T-helper 17 cell (primary cell): ENCODE measurements around the gene NBPF11. TPM values are rescaled to one million over a fixed set of nuclear protein-coding genes. Genes with fewer than 3 reads are reported as not detected.
A peak's percentile ranks its signal among the peaks of the same experiment; 100 is the strongest.
"Not testable (repeated sequence)": the region's sequence is repeated elsewhere in the genome, so short reads cannot be mapped to it uniquely, and the experiment has no call there.

Source experiments
- ATAC-seq: fragments of 150-1000 bp; cut with Tn5 transposase; 2 replicates; pipeline ENCODE4 v1.10.0; 2021; ENCODE audit warnings: mild to moderate bottlenecking, moderate library complexity
- DNase-seq, 3 donors: peaks; one replicate each; pipeline versions ENCODE4 v3.0.0 to v3.0.0-alpha.2; 2020 to 2021
- H3K9me3 ChIP-seq: one replicate; pipeline ENCODE4 v1.7.0; 2013; ENCODE audit warnings: low read length, mild to moderate bottlenecking; ENCODE audit not compliant: control insufficient read depth, poor library complexity, severe bottlenecking
- H3K27ac Mint-ChIP-seq: one replicate; pipeline ENCODE4 v1.8.0; 2022; ENCODE audit warnings: mild to moderate bottlenecking, moderate library complexity, mixed read lengths
- H3K27me3 Mint-ChIP-seq: one replicate; pipeline ENCODE4 v1.8.0; 2022; ENCODE audit warnings: mixed read lengths
- H3K36me3 Mint-ChIP-seq: one replicate; pipeline ENCODE4 v1.8.0; 2022; ENCODE audit warnings: low read depth, mixed read lengths
- H3K4me1 Mint-ChIP-seq: one replicate; pipeline ENCODE4 v1.8.0; 2022; ENCODE audit warnings: mild to moderate bottlenecking, mixed read lengths
- H3K4me3 Mint-ChIP-seq: one replicate; pipeline ENCODE4 v1.8.0; 2022; ENCODE audit warnings: mild to moderate bottlenecking, moderate library complexity, mixed read lengths
- total RNA-seq, 4 donors: library from RNA in 2 of 4; stranded (reverse) in 2 of 4; gene quantifications; one replicate each; pipeline ENCODE4 v1.2.3 and lab custom pipeline; 2022 to 2026

NBPF11 gene
- total RNA-seq, 2 donors from 2014 or later: 19.1 to 21.3 TPM

DNA sequence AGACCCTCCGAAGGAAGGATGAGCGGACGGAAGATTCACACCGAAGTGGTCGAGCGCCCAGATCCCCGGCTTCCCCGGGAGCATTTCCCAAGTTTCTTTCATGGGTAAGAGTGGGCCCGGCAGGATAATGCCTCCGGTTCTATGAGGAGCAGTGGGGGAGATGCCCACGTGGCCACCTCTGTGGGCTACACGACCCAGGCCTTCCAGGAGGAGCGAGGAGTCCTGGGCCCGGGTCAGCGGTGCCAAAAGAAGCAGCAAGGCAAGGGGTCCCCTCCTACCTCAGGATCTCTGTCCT, 7.9 kb upstream of the NBPF11 start:
- Mint-ChIP-seq H3K36me3 (peaks cover 2% of the 10 kb centered on the region), H3K27me3 (peaks cover 49% of the 10 kb centered on the region), H3K4me1 (peaks cover 6% of the 10 kb centered on the region), H3K4me3 (no peak overlapping the region), H3K27ac (no peak overlapping the region)
- DNase-seq (no peak), ATAC-seq (no peak)
- no peaks in the 10 kb centered on the region for H3K9me3 ChIP-seq

DNA sequence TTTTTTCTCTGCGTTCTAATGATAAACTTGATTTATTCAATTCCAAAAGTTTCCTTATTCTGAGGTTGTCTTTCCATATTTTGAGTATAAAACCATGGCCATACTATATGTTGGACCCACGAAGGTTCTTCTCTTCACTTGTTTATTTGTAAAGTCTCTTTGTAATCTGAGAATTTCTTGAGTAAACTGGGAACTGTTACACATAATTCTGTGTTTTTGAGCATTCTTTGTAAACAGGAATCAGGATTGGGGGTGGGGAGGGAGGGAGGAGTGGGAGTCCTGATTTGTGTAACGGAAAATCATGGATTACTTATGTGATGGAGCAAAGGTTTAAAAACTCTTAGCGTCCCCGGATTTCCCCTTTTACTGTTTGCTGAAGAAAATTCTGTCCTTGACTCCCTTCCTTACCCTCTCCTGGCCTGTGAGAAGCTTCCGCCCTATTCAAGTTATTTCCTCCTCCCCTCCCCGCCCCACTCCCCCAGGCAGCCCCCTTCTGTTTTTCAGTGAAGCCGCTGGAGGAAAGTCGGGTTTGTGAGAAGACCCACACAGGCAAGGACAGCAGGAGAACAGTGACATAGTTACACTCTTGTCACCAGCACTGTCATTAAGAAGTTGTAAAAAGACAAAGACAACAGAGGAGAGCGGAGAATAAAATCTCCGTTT, 6.4 kb upstream of the NBPF11 start:
- Mint-ChIP-seq H3K27me3 (peaks cover 41% of the 10 kb centered on the region), H3K36me3 (peaks cover 2% of the 10 kb centered on the region), H3K4me1 (peaks cover 2% of the 10 kb centered on the region), H3K27ac (no peak overlapping the region), H3K4me3 (peak overlapping the region; percentile 36)
- ATAC-seq: no peak
- no peak for DNase-seq
- H3K9me3 ChIP-seq: no peaks in the 10 kb centered on the region

DNA sequence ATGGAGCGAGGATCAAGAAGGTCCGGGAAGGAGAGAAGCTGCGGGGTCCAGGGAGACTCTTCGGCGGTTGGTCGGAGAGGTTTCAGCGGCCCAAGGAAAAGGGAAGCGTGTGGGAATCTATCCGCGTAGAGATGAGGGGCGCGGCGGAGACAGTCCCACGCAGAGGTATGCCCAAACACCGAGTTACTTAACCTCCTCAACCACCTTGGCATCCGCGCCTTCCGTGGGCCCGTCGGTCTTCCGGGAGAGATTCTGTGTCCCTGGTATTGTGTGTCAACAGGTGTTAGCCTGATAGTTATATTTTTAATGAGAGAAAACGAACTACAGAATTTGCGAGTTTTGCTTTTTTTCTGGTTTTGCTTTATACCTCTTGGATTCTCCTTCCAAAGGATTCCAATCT, 5.7 kb upstream of the NBPF11 start:
- not testable (repeated sequence) for ATAC-seq, H3K4me1 Mint-ChIP-seq, H3K9me3 ChIP-seq, DNase-seq, H3K27ac Mint-ChIP-seq, H3K36me3 Mint-ChIP-seq
- Mint-ChIP-seq H3K27me3 (peaks cover 40% of the 10 kb centered on the region), H3K4me3 (peak overlapping the region; percentile 36)

- H3K9me3 ChIP-seq, H3K4me3 Mint-ChIP-seq, ATAC-seq, H3K27ac Mint-ChIP-seq, H3K36me3 Mint-ChIP-seq, DNase-seq, H3K4me1 Mint-ChIP-seq: not testable (repeated sequence)
- peaks cover 33% of the 10 kb centered on the region for H3K27me3 Mint-ChIP-seq
Measured at GRCh38 chr1:148155494-148156275, 3.6 kb upstream of the NBPF11 start.

GRCh38 chr1:148152795-148153194, 714 bp upstream of the NBPF11 start:
- H3K4me1 Mint-ChIP-seq, DNase-seq, H3K9me3 ChIP-seq, H3K36me3 Mint-ChIP-seq, H3K27me3 Mint-ChIP-seq, H3K27ac Mint-ChIP-seq: not testable (repeated sequence)
- ATAC-seq: peak; percentile 12
- H3K4me3 Mint-ChIP-seq: peak overlapping the region; percentile 82

DNA sequence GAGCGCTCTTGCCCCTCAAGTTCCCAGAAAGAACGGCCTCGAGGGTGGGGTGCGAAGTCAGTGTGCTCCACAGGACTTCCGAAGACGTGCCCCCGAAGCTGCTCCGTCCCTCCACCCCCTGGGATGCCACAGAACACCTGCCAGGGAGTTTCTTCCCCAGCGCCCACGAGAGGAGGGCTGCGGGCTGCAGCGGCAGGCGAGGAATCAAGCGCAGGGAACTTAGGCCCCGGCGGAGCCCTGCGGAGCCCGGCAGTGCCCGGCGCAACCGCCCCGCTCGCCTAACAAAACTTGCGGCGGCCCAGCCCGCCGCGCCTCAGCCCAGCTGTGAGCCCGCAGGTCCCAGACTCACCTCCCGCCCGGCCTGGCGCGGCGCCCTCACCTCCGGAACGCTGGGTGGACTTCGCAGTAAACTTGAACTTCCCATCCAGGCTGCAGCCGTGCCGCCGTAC, 686 bp downstream of the NBPF11 start:
- not testable (repeated sequence) for H3K36me3 Mint-ChIP-seq, H3K9me3 ChIP-seq, H3K27me3 Mint-ChIP-seq, H3K4me1 Mint-ChIP-seq, DNase-seq
- peak overlapping the region; percentile 97 for H3K4me3 Mint-ChIP-seq
- ATAC-seq: peak; percentile 38
- H3K27ac Mint-ChIP-seq: peak overlapping the region; percentile 95

DNA sequence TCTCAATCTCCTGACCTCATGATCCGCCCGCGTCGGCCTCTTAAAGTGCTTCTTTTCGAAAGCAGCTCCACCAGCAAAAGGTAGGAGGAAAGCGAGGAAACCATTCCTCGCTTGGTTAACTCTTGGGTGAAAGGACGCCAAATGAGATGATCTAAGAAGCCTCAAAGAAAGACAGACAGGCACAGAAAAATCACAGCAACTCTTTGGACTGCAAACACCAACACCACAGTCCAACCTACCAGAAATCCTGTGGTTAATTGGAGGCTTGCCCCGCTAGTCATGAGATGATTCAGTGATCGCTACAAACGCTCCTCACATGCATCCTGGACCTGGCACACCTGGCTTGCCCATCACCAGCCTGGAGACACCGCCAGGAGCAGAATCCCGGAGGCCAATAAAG, 1.1 kb downstream of the NBPF11 start:
- not testable (repeated sequence) for H3K27me3 Mint-ChIP-seq, H3K4me1 Mint-ChIP-seq, H3K9me3 ChIP-seq, ATAC-seq, DNase-seq, H3K36me3 Mint-ChIP-seq
- peak overlapping the region; percentile 3 for H3K27ac Mint-ChIP-seq
- H3K4me3 Mint-ChIP-seq: peak overlapping the region; percentile 97

DNA sequence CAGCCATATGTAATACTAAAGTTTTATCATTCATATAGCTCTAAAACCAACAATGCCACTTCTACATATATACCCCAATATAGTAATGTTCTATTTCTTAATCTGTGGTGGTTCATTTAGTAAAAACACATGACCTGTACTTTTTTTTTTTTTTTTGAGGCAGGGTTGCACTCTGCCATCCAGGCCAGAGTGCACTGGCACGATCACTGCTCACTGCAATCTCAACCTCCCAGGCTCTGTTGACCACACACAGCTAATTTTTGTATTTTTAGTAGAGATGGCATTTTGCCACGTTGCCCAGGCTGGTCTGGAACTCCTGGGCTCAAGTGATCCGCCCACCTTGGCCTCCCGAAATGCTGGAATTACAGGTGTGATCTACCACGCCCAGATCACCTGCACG, 2.1 kb downstream of the NBPF11 start:
- not testable (repeated sequence) for H3K4me3 Mint-ChIP-seq, ATAC-seq, H3K9me3 ChIP-seq, H3K27ac Mint-ChIP-seq, DNase-seq, H3K36me3 Mint-ChIP-seq, H3K4me1 Mint-ChIP-seq, H3K27me3 Mint-ChIP-seq

DNA sequence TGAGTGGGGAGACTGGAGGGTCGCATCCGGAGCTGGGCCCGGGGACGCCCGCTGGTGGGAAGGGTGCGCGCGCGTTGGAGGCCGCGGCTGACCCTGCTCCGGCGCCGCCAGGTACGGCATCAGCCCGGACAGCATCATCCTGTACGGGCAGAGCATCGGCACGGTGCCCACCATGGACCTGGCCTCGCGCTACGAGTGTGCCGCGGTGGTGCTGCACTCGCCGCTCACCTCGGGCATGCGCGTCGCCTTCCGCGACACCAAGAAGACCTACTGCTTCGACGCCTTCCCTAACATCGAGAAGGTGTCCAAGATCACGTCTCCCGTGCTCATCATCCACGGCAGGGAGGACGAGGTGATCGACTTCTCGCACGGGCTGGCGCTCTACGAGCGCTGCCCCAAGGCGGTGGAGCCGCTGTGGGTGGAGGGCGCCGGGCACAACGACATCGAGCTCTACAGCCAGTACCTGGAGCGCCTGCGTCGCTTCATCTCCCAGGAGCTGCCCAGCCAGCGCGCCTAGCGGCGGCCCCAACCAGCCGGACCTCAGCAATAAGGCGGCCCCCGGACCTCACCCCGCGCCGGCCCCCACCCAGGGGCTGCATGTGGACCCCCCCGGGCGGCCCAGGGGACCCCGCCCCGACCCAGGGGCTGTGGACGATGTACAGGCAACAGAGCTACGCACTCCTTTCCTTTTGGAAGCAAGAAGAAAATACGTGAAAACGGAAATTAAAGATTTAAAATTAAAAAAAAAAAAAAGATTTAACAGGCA, 2.8 kb downstream of the NBPF11 start:
- H3K27me3 Mint-ChIP-seq, ATAC-seq, H3K4me1 Mint-ChIP-seq, H3K9me3 ChIP-seq, DNase-seq, H3K27ac Mint-ChIP-seq, H3K4me3 Mint-ChIP-seq, H3K36me3 Mint-ChIP-seq: not testable (repeated sequence)

DNA sequence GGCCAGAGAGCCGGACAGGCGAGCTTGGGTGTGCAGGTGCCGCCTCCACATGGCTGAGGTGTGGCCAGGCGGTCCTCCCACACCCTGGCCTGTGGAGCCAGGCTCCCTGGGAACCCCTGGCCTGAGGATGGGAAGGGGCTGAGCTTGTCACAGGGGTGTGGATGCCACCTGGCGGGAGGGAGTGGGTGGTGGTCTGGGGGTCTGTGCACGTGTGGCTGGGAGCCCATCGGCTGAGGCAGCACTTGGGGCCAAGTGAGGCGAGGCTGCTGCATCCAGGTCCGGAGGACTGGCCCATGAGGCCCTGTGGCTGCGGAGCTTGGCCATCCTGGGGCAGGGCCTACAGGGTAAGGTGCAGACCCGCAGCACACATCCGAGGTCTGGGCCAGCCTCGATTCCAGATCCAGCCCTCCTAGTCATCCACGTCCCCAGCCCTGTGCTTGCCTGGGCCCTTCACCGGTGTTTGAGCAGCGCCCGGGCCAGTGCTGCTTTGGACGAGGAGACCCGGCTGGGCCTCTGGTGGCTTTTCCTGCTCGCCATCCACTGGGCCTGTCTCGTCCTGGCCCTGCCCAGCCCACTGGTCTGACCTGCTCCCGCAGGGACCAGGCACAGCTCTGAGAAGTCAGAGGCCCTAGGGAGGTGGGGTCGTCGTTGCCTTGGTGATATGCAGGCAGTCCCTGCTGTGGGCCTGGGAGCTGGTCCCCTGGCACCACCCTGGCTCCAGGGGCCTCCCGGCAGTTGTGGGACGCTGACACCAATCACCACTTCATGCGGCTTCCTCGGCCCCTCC, 4.8 kb downstream of the NBPF11 start:
- H3K4me3 Mint-ChIP-seq, DNase-seq, H3K36me3 Mint-ChIP-seq, ATAC-seq, H3K27me3 Mint-ChIP-seq, H3K27ac Mint-ChIP-seq, H3K4me1 Mint-ChIP-seq, H3K9me3 ChIP-seq: not testable (repeated sequence)

DNA sequence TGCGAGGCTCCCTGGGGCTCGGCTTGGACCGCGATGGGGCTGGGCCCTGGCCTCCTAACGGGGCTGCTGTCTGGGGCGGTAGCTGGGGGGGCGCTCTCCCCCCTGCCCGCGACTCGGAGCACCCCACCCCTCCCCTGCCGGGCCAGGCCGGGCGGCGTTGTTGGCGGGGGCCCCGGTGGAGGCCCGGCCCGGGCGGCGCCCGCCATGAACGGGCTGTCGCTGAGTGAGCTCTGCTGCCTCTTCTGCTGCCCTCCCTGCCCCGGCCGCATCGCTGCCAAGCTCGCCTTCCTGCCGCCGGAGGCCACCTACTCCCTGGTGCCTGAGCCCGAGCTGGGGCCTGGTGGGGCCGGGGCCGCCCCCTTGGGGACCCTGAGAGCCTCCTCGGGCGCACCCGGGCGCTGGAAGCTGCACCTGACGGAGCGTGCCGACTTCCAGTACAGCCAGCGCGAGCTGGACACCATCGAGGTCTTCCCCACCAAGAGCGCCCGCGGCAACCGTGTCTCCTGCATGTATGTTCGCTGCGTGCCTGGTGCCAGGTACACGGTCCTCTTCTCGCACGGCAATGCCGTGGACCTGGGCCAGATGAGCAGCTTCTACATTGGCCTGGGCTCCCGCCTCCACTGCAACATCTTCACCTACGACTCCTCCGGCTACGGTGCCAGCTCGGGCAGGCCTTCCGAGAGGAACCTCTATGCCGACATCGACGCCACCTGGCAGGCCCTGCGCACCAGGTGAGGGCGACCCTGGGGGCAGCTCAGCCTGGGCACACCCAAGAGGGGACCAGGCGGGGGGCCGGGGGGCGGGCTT, 5.7 kb downstream of the NBPF11 start:
- H3K27me3 Mint-ChIP-seq, H3K9me3 ChIP-seq, H3K36me3 Mint-ChIP-seq, ATAC-seq, H3K27ac Mint-ChIP-seq, DNase-seq, H3K4me1 Mint-ChIP-seq, H3K4me3 Mint-ChIP-seq: not testable (repeated sequence)

DNA sequence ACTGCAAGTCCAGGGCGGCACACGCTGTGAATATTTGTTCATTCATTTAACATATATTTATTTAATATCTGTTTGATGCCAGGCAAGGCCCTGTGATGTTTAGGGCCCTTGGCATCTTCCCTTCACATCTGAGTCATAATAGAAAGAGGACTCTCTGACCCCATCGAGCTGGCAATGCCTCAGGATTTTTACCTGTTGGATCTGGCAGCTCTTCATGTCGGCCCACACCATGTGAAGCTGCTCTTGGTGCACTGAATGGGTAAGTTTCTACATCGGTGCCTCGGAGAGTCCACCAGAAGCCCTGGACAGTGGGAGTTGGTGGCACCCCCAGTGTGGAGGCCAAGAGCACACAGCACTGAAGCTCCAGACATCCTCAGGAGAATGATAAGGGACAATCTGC, 8.9 kb downstream of the NBPF11 start:
- H3K36me3 Mint-ChIP-seq, H3K4me3 Mint-ChIP-seq, H3K27me3 Mint-ChIP-seq, H3K9me3 ChIP-seq, ATAC-seq, H3K27ac Mint-ChIP-seq, DNase-seq, H3K4me1 Mint-ChIP-seq: not testable (repeated sequence)
